ENCODE measurements around the gene ANKRD60. TPM values are rescaled to one million over a fixed set of nuclear protein-coding genes. Genes with fewer than 3 reads are reported as not detected.

ANKRD60 gene
- total RNA-seq, 1 experiment from 2014 or later = not detected

GRCh38 chr20:58173930-58174707 is 54.3 kb downstream of the ANKRD60 start:
- Histone ChIP-seq H3K27me3 (replicated peaks; ENCODE audit: insufficient read depth, low read depth, low read length, poor library complexity) (no peaks in the 10 kb centered on the region), H3K36me3 (ENCODE audit: insufficient read depth, low read length, poor library complexity, severe bottlenecking) (no peaks in the 10 kb centered on the region), H3K9me3 (ENCODE audit: low read depth, low read length, poor library complexity, severe bottlenecking) (no peaks in the 10 kb centered on the region), H3K4me3 (ENCODE audit: low read depth, low read length, poor library complexity, severe bottlenecking) (no peak overlapping the region), H3K4me1 (ENCODE audit: insufficient read depth, low read length, poor library complexity, severe bottlenecking) (no peaks in the 10 kb centered on the region), H3K27ac (ENCODE audit: low read depth, low read length, poor library complexity, severe bottlenecking) (no peak overlapping the region)
- intact Hi-C loops (cut with micrococcal nuclease; ENCODE audit: unreplicated experiment) = loop anchor here (10.0 kb wide), 1 partner anchor 549 kb away; the partner anchor contains the start of gene ZBP1
- TF ChIP-seq EZH2 (IDR thresholded peaks at IDR 0.05; ENCODE audit: borderline replicate concordance, low read depth, low read length, poor library complexity, severe bottlenecking) (no peak), CTCF (conservative IDR thresholded peaks at IDR 0.05; ENCODE audit: low read depth, low read length) (no peak)
- POLR2A ChIA-PET (ENCODE audit: low non-redundant PET) = no interaction called here
- CTCF ChIA-PET = no interaction called here
- BruUV-seq (replicated peaks) = no TSS peak
- no peak for DNase-seq (ENCODE audit: low spot score)

- ChIA-PET CTCF (no interaction called here), POLR2A (ENCODE audit: low non-redundant PET) (no interaction called here)
- no peak for TF ChIP-seq EZH2 (IDR thresholded peaks at IDR 0.05; ENCODE audit: borderline replicate concordance, low read depth, low read length, poor library complexity, severe bottlenecking)
- TF ChIP-seq CTCF (conservative IDR thresholded peaks at IDR 0.05; ENCODE audit: low read depth, low read length) = no peak
- no TSS peak for BruUV-seq (replicated peaks)
- H3K9me3 ChIP-seq (ENCODE audit: low read depth, low read length, poor library complexity, severe bottlenecking) = no peaks in the 10 kb centered on the region
- H3K27me3 ChIP-seq (replicated peaks; ENCODE audit: insufficient read depth, low read depth, low read length, poor library complexity) = no peaks in the 10 kb centered on the region
- no peak for DNase-seq (ENCODE audit: low spot score)
- H3K4me1 ChIP-seq (ENCODE audit: insufficient read depth, low read length, poor library complexity, severe bottlenecking) = no peaks in the 10 kb centered on the region
- H3K4me3 ChIP-seq (ENCODE audit: low read depth, low read length, poor library complexity, severe bottlenecking) = no peak overlapping the region
- H3K36me3 ChIP-seq (ENCODE audit: insufficient read depth, low read length, poor library complexity, severe bottlenecking) = no peaks in the 10 kb centered on the region
- intact Hi-C loops (cut with micrococcal nuclease; ENCODE audit: unreplicated experiment) = loop anchor here (10.0 kb wide), 1 partner anchor 548 kb away; the partner anchor contains the start of gene ZBP1
- no peak overlapping the region for H3K27ac ChIP-seq (ENCODE audit: low read depth, low read length, poor library complexity, severe bottlenecking)
Measured at GRCh38 chr20:58173091-58173490, 55.4 kb downstream of the ANKRD60 start.

GRCh38 chr20:58171796-58172425 is 56.5 kb downstream of the ANKRD60 start:
- TF ChIP-seq EZH2 (IDR thresholded peaks at IDR 0.05; ENCODE audit: borderline replicate concordance, low read depth, low read length, poor library complexity, severe bottlenecking) (no peak), CTCF (conservative IDR thresholded peaks at IDR 0.05; ENCODE audit: low read depth, low read length) (no peak)
- no peaks in the 10 kb centered on the region for H3K9me3 ChIP-seq (ENCODE audit: low read depth, low read length, poor library complexity, severe bottlenecking)
- no peaks in the 10 kb centered on the region for H3K27me3 ChIP-seq (replicated peaks; ENCODE audit: insufficient read depth, low read depth, low read length, poor library complexity)
- ChIA-PET POLR2A (ENCODE audit: low non-redundant PET) (no interaction called here), CTCF (no interaction called here)
- no peaks in the 10 kb centered on the region for H3K36me3 ChIP-seq (ENCODE audit: insufficient read depth, low read length, poor library complexity, severe bottlenecking)
- H3K27ac ChIP-seq (ENCODE audit: low read depth, low read length, poor library complexity, severe bottlenecking) = no peak overlapping the region
- intact Hi-C loops (cut with micrococcal nuclease; ENCODE audit: unreplicated experiment) = loop anchor here (10.0 kb wide), 1 partner anchor 547 kb away; the partner anchor contains the start of gene ZBP1
- no peaks in the 10 kb centered on the region for H3K4me1 ChIP-seq (ENCODE audit: insufficient read depth, low read length, poor library complexity, severe bottlenecking)
- DNase-seq (ENCODE audit: low spot score) = no peak
- H3K4me3 ChIP-seq (ENCODE audit: low read depth, low read length, poor library complexity, severe bottlenecking) = no peak overlapping the region
- BruUV-seq (replicated peaks) = no TSS peak

Data from A673 (cell line).